GM12801 (cell line): Measurements from ENCODE around the gene ATXN1.

ENCODE experiments used
- TF ChIP-seq, protein P1 (sequence below): IDR thresholded peaks from one replicate; pipeline ENCODE4 v1.5.1; 2011; ENCODE audit warnings: control low read depth; ENCODE audit not compliant: insufficient read length; ENCODE audit errors: extremely low read depth

Gene ATXN1

DNA sequence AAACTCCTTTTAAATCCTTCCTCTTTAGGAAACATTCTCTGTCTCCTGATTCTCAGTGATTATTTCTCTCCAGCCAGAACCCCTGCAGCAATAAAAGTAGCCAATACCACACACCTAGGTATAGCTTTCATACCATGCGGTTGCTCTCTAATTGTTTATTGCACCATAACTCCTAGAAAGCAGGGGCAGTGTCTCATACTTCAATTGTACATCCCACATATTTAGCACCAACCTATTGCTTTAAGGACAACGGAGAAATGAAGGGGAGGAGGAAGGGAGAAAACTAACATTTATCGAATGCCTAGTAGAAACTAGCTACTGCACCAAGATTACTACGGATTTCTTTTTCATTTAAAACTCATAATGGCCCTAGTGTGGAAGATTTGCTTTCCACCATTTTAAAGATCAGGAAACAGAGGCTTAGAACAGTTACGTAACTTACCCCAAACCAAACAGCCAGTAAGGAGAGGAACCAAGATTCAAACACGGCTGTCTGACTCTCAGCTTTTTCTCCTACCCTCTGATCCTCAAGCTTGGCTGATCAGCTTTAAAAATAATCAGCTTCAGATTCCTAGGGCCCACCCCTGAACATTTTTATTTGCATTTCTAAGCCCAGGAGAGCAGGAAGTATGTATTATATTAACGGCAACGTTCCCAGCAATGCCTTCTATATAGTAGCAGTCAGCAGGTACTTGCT, 43.4 kb upstream of the ATXN1 start:
- TF ChIP-seq, protein P1, sequence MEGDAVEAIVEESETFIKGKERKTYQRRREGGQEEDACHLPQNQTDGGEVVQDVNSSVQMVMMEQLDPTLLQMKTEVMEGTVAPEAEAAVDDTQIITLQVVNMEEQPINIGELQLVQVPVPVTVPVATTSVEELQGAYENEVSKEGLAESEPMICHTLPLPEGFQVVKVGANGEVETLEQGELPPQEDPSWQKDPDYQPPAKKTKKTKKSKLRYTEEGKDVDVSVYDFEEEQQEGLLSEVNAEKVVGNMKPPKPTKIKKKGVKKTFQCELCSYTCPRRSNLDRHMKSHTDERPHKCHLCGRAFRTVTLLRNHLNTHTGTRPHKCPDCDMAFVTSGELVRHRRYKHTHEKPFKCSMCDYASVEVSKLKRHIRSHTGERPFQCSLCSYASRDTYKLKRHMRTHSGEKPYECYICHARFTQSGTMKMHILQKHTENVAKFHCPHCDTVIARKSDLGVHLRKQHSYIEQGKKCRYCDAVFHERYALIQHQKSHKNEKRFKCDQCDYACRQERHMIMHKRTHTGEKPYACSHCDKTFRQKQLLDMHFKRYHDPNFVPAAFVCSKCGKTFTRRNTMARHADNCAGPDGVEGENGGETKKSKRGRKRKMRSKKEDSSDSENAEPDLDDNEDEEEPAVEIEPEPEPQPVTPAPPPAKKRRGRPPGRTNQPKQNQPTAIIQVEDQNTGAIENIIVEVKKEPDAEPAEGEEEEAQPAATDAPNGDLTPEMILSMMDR = no peak

DNA sequence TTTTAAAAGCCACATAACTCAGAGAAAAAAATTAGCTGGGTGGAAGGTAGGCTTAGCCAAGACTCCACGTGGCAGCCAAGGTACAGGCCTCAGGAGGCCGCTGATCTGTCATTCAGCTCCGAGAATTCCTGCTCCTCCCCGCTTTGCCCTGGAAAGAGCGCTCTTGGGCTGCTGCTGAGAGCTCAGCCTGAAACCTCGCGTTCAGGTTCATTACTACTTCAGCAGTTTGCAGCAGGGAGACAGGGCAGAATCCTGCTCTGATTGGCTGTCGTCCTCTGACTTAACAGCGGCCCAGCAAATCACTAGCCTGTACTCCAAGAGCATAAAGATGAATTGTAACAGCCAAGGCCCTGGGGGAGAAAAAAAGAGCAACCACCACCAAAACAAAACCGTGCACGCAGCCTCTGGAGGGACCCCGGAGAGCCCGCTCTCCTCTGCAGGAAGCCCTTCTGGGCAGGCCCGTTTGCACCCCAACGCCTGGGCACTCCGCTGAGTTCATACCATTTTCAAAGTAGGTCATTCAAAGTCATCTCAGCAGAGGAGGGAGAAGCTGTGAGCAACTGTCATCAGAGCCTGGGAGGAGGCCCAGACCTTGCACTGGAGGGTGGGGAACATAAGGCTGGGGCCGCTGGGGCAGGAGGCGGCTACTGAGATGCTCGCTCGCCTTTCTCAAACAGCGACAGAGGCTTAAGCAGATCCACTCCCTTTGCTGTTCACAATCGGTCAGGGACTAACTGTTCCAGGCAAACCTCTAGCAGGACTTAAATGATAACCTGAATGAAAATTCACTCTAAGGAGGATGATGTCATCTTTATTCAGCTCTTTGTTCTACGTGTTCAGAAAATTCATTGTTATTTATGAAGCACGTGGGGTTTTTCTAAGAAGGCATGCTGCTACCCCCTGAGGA, 42.3 kb upstream of the ATXN1 start:
- TF ChIP-seq, protein P1 = no peak

GRCh38 chr6:16802071-16802470, 40.8 kb upstream of the ATXN1 start:
- TF ChIP-seq, protein P1 = no peak

GRCh38 chr6:16800942-16801341, 39.7 kb upstream of the ATXN1 start:
- TF ChIP-seq, protein P1 = no peak

- TF ChIP-seq, protein P1 = no peak
Observed at GRCh38 chr6:16800341-16800740, 39.1 kb upstream of the ATXN1 start.

DNA sequence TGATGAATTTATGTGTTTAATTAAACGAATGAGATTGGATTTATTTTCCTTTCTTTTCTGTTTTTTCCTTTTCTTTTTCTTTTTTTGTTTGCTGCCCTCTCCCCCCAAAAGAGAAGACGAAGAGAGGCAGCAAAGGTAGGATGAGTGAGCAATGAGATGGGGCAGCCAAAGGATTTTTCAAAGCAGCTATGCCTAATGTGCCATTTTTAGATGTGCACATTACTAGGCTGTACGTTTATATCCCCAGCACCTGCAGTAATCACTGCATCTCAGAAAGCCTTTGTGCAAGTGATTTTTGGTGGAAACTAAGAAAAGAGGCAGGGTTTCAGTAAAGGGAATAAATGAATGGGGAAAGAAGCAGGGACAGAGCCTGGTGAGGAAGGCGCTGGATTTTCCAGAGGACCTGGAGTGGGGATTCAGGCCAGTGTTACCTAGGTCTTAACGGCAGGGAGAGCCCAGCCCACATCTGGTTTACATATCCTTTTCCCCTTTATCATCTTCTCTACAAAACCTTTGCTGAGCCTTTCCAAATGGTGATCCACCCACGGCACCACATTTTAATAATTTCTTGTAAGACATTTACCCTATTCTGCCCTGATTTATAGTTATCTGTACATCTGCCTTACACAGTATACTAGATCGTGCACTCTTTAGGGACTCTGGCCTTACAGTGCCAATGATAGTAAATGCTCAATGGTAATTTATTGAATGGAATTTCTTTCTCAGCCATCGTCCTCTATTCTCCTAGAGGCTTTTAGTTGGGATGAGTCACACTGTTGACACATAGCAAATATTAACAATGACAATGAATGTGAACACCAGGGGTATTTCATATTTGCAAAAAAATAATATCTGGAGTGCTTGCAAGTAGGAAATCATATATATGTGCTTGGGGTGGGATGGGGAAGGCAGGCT, 38.3 kb upstream of the ATXN1 start:
- TF ChIP-seq, protein P1 = no peak

DNA sequence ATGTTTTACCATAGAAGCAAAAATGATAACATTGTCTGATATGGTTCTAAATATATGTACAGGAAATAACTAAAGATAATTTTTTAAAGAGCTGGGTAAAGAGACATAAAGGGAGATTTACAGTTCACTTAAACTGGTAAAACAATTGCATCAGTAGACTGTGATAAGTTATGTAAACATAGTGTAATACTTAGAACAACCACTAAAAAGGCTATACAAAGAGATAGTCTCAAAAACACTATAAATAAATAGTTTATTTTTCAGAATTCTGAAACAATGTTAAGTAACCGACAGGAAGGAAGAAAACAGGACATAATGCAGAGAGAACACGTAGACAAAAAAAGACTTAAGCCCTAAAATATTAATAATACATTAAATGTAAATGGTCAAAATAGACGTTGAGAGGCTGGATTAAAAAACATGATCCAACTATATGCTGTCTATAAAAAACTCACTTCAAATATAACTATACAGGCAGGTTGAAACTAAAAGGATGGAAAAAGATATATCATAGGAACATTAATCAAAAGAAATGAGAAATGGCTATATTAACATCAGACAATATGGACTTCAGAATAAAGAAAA, 32.7 kb upstream of the ATXN1 start:
- TF ChIP-seq, protein P1 = no peak
